Liver (tissue), 9 donors: Measurements from ENCODE around the gene PTCD3. TPM values are rescaled to one million over a fixed set of nuclear protein-coding genes. Genes with fewer than 3 reads are reported as not detected.

Experiments
- DNase-seq: peaks from one replicate; pipeline ENCODE4 v3.0.0-alpha.2; 2017; ENCODE audit warnings: low spot score
- H3K27ac ChIP-seq, 2 donors: one replicate each; pipeline ENCODE4 v1.7.0; 2013; ENCODE audit warnings: inconsistent platforms in 2 of 2, low read length in 2 of 2, control low read depth in 1 of 2, low read depth in 1 of 2, mild to moderate bottlenecking in 1 of 2
- H3K27me3 ChIP-seq, 4 donors: one replicate each; pipeline versions ENCODE4 v1.6.1 to v1.7.0; 2013; ENCODE audit warnings: low read length in 3 of 4, inconsistent platforms in 1 of 4, mild to moderate bottlenecking in 1 of 4, moderate library complexity in 1 of 4; ENCODE audit not compliant: control insufficient read depth in 4 of 4, insufficient read depth in 4 of 4
- H3K36me3 ChIP-seq, 4 donors: one replicate each; pipeline versions ENCODE4 v1.6.1 to v1.7.0; 2013; ENCODE audit warnings: low read length in 3 of 4, mild to moderate bottlenecking in 3 of 4, low read depth in 1 of 4, moderate library complexity in 1 of 4; ENCODE audit not compliant: control insufficient read depth in 4 of 4, insufficient read depth in 3 of 4
- H3K4me1 ChIP-seq, 4 donors: one replicate each; pipeline versions ENCODE4 v1.6.1 to v1.7.0; 2013; ENCODE audit warnings: low read length in 3 of 4, mild to moderate bottlenecking in 3 of 4, moderate library complexity in 1 of 4; ENCODE audit not compliant: control insufficient read depth in 4 of 4, insufficient read depth in 4 of 4
- H3K4me3 ChIP-seq, 3 donors: one replicate each; pipeline versions ENCODE4 v1.6.1 to v1.7.0; 2013; ENCODE audit warnings: low read length in 3 of 3, control low read depth in 1 of 3, low read depth in 1 of 3, mild to moderate bottlenecking in 1 of 3
- H3K9ac ChIP-seq, 2 donors: one replicate each; pipeline ENCODE4 v1.7.0; 2013; ENCODE audit warnings: low read length in 2 of 2, mild to moderate bottlenecking in 2 of 2, moderate library complexity in 2 of 2, control low read depth in 1 of 2, low read depth in 1 of 2
- H3K9me3 ChIP-seq, 4 donors: one replicate each; pipeline versions ENCODE4 v1.6.1 to v1.7.0; 2013; ENCODE audit warnings: low read length in 3 of 4; ENCODE audit not compliant: control insufficient read depth in 4 of 4
- ATF3 ChIP-seq: IDR thresholded peaks from 2 replicates; pipeline ENCODE4 v1.6.1; 2016; ENCODE audit warnings: antibody characterized with exemption
- EGR1 ChIP-seq, 2 donors: IDR thresholded peaks; 2 replicates each; pipeline ENCODE4 v1.6.1; 2016 to 2018; ENCODE audit warnings: antibody characterized with exemption in 2 of 2, low read depth in 2 of 2
- GABPA ChIP-seq, 2 donors: IDR thresholded peaks in 1 of 2; conservative IDR thresholded peaks in 1 of 2; 2 replicates each; pipeline ENCODE4 v1.6.1; 2016; ENCODE audit warnings: antibody characterized with exemption in 2 of 2, mild to moderate bottlenecking in 1 of 2, moderate library complexity in 1 of 2
- HNF4A ChIP-seq, 2 donors: conservative IDR thresholded peaks; 2 replicates each; pipeline ENCODE4 v1.6.1; 2016; ENCODE audit warnings: antibody characterized with exemption in 2 of 2, mild to moderate bottlenecking in 2 of 2
- JUND ChIP-seq, 2 donors: IDR thresholded peaks; 2 replicates each; pipeline ENCODE4 v1.6.1; 2016; ENCODE audit warnings: antibody characterized with exemption in 2 of 2
- NR2F2 ChIP-seq: IDR thresholded peaks from 2 replicates; pipeline ENCODE4 v1.6.1; 2016; ENCODE audit warnings: antibody characterized with exemption
- RXRA ChIP-seq, 2 donors: IDR thresholded peaks; 2 replicates each; pipeline ENCODE4 v1.6.1; 2017 to 2018; ENCODE audit warnings: antibody characterized with exemption in 2 of 2, mild to moderate bottlenecking in 1 of 2
- TAF1 ChIP-seq: conservative IDR thresholded peaks from 2 replicates; pipeline ENCODE4 v1.6.1; 2016; ENCODE audit warnings: antibody characterized with exemption, mild to moderate bottlenecking
- WGBS: extraction: QIAGEN DNeasy Blood & Tissue Kit; methylation state at CpG from one replicate; pipeline ENCODE4 v1.1.7; 2013; 5-methylcytosine and 5-hydroxymethylcytosine counted together
- polyA plus RNA-seq, 2 donors: library from polyadenylated mRNA; stranded (reverse) in 1 of 2; unstranded in 1 of 2; fragments of 200-250 nt in 1 of 2; fragments of >200 nt in 1 of 2; fragmentation: Nextera tagmentation in 1 of 2; extraction: Ambion mirVana in 1 of 2; gene quantifications; one replicate each; pipeline versions ENCODE4 v1.2.1 to v1.2.3, GENCODE V29; 2013 to 2015
- total RNA-seq, 2 donors: library from RNA; depleted of rRNA; stranded (reverse); fragments of >200 nt; gene quantifications; one replicate each; pipeline ENCODE4 v1.2.3, GENCODE V29; 2014
- TF ChIP-seq, protein P1 (sequence below): IDR thresholded peaks from 2 replicates; pipeline ENCODE4 v1.6.1; 2016; ENCODE audit warnings: antibody characterized with exemption, mild to moderate bottlenecking
- TF ChIP-seq, protein P2 (sequence below): IDR thresholded peaks from 2 replicates; pipeline ENCODE4 v1.6.1; 2016; ENCODE audit warnings: antibody characterized with exemption
- TF ChIP-seq, protein P3 (sequence below): IDR thresholded peaks from 2 replicates; pipeline ENCODE4 v1.6.1; 2016; ENCODE audit warnings: antibody characterized with exemption
- donor health status: healthy.
- donor health status: healthy.
- donor health status: healthy.
- donor health status: healthy.
- donor health status: healthy.

Gene PTCD3
- total and polyA plus RNA-seq, 4 donors: 25.5 to 74.6 (median 45.2) TPM

- peak within 1 kb of the TSS; percentile 63 to 74 for H3K9ac ChIP-seq
- no peaks in the 10 kb centered on the region for H3K27me3 ChIP-seq
- peaks cover 6 to 34% (median 25%) of the 10 kb centered on the region in 4 donors for H3K4me1 ChIP-seq
- H3K27ac ChIP-seq: peak within 1 kb of the TSS; percentile 41 to 80
- DNase-seq: peak; percentile 81
- no peak for TF ChIP-seq GABPA (IDR thresholded peaks at IDR 0.05 in 1 of 2, conservative IDR thresholded peaks at IDR 0.05 in 1 of 2)
- peak; percentile 4 to 5 for TF ChIP-seq RXRA (IDR thresholded peaks at IDR 0.05)
- TF ChIP-seq, protein P1, sequence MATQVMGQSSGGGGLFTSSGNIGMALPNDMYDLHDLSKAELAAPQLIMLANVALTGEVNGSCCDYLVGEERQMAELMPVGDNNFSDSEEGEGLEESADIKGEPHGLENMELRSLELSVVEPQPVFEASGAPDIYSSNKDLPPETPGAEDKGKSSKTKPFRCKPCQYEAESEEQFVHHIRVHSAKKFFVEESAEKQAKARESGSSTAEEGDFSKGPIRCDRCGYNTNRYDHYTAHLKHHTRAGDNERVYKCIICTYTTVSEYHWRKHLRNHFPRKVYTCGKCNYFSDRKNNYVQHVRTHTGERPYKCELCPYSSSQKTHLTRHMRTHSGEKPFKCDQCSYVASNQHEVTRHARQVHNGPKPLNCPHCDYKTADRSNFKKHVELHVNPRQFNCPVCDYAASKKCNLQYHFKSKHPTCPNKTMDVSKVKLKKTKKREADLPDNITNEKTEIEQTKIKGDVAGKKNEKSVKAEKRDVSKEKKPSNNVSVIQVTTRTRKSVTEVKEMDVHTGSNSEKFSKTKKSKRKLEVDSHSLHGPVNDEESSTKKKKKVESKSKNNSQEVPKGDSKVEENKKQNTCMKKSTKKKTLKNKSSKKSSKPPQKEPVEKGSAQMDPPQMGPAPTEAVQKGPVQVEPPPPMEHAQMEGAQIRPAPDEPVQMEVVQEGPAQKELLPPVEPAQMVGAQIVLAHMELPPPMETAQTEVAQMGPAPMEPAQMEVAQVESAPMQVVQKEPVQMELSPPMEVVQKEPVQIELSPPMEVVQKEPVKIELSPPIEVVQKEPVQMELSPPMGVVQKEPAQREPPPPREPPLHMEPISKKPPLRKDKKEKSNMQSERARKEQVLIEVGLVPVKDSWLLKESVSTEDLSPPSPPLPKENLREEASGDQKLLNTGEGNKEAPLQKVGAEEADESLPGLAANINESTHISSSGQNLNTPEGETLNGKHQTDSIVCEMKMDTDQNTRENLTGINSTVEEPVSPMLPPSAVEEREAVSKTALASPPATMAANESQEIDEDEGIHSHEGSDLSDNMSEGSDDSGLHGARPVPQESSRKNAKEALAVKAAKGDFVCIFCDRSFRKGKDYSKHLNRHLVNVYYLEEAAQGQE: no peak
- peak; percentile 10 for TF ChIP-seq TAF1
- TF ChIP-seq NR2F2: no peak
- peak in 1 of 2 donors; percentile 46 for TF ChIP-seq JUND (IDR thresholded peaks at IDR 0.05)
- H3K36me3 ChIP-seq: peaks cover 2 to 21% (median 8%) of the 10 kb centered on the region in 4 donors
- H3K4me3 ChIP-seq: peak within 1 kb of the TSS; percentile 72 to 100 (median 85)
- no peaks in the 10 kb centered on the region for H3K9me3 ChIP-seq
- under 1% methylated on average over 38 of the region's 38 CpGs for WGBS
Measured at GRCh38 chr2:86105252-86105968, 625 bp upstream of the PTCD3 start, which contains the start of gene POLR1A. POLR1A (minus strand) TSS chr2:86105886; CDS start chr2:86105776, 110 bp downstream.

DNA sequence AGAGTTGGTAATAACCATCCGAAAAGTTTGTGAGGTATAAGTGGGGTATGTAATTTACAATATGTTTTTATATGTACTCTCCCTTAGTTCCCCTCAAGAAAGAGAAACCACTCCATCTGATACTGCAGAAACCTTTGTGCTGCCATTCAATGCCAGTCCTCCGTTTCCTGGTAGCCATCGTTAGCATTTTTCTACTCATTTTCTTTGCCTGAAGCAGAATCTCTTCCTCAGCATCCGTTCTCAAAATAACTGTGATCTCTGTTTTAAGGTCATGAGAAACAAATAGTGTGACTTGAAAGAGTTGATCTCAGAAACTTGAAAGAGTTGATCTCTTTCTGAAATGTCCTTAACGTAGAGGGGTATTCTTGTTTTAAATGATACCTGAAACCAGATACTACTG lies 996 bp downstream of the PTCD3 start:
- peak overlapping the region; percentile 63 to 74 for H3K9ac ChIP-seq
- WGBS: 24% methylated on average over 5 of the region's 5 CpGs
- H3K27me3 ChIP-seq: no peaks in the 10 kb centered on the region
- H3K4me3 ChIP-seq: peak overlapping the region; percentile 72 to 100 (median 85)
- no peak for DNase-seq
- no peaks in the 10 kb centered on the region for H3K9me3 ChIP-seq
- peaks cover 5 to 25% (median 15%) of the 10 kb centered on the region in 4 donors for H3K36me3 ChIP-seq
- TF ChIP-seq EGR1 (IDR thresholded peaks at IDR 0.05; ENCODE audit: low read depth in 2 of 2): no peak
- TF ChIP-seq, protein P2, sequence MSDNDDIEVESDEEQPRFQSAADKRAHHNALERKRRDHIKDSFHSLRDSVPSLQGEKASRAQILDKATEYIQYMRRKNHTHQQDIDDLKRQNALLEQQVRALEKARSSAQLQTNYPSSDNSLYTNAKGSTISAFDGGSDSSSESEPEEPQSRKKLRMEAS: no peak
- no peak for TF ChIP-seq HNF4A (conservative IDR thresholded peaks at IDR 0.05)
- TF ChIP-seq, protein P3, sequence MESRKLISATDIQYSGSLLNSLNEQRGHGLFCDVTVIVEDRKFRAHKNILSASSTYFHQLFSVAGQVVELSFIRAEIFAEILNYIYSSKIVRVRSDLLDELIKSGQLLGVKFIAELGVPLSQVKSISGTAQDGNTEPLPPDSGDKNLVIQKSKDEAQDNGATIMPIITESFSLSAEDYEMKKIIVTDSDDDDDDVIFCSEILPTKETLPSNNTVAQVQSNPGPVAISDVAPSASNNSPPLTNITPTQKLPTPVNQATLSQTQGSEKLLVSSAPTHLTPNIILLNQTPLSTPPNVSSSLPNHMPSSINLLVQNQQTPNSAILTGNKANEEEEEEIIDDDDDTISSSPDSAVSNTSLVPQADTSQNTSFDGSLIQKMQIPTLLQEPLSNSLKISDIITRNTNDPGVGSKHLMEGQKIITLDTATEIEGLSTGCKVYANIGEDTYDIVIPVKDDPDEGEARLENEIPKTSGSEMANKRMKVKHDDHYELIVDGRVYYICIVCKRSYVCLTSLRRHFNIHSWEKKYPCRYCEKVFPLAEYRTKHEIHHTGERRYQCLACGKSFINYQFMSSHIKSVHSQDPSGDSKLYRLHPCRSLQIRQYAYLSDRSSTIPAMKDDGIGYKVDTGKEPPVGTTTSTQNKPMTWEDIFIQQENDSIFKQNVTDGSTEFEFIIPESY: no peak
- no peak for TF ChIP-seq ATF3
- no peak for TF ChIP-seq JUND (IDR thresholded peaks at IDR 0.05)
- H3K4me1 ChIP-seq: peaks cover 6 to 34% (median 25%) of the 10 kb centered on the region in 4 donors
- H3K27ac ChIP-seq: no peak overlapping the region
